ENCODE results near the gene EIF4H. TPM values are rescaled to one million over a fixed set of nuclear protein-coding genes. Genes with fewer than 3 reads are reported as not detected.

The EIF4H gene
- total and polyA plus RNA-seq, 2 donors (not counting 3 experiments of a cell fraction or from before 2014, with no cell fraction given) = 406 to 415 TPM

DNA sequence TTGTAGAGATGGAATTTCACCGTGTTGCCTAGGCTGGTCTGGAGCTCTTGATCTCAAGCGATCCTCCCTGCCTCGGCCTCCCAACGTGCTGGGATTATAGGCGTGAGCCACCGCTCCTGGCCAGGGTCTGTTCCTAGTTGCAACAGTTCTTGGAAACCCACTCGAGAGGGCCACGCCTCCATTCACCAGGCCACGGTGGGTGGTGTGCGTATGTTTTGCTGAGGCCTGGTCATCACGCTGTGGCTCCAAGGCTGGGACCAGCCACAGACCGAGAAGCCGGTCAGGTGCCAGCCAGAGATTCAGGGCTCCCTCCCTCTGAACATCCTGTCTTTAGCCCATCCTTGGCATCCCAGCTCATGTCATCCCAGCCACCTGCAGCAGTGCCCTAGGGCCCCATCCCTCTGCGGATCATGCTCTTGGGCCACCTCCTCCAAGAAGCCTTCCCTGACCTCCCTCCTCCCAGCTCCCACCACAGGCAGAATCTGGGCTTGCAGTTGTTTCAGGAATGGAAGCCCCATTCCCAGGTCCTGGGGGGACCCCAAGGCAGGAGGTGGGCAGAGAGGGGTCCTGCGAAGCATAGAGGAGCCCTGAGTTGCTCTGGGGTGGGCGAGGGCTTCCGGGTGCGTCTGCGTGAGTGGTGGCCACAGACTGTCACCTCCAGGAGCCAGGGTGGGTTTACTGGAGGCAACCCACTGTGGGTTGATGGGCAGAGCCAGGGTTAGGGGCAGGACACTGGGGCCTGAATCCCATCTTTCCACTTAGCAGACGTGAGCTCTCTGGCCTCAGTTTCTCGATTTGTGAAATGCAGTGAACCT, 40.9 kb downstream of the EIF4H start:
- no peaks in the 10 kb centered on the region for H3K9me1 ChIP-seq (replicated peaks; ENCODE audit: control insufficient read depth, extremely low read depth, insufficient read depth, low read length)
- H3K9ac ChIP-seq (replicated peaks; ENCODE audit: extremely low read depth, insufficient read depth, low read length) = no peak overlapping the region
- no peaks in the 10 kb centered on the region for H3K9me3 ChIP-seq (replicated peaks; ENCODE audit: control insufficient read depth, insufficient read depth, low read length)
- no peak overlapping the region for H3K4me2 ChIP-seq (ENCODE audit: insufficient read depth, low read length)
- no peaks in the 10 kb centered on the region for H4K20me1 ChIP-seq (replicated peaks; ENCODE audit: control insufficient read depth, extremely low read depth, insufficient read depth, low read length)
- TF ChIP-seq GATA2 (IDR thresholded peaks at IDR 0.05; ENCODE audit: insufficient read depth, insufficient read length, low read depth, low read length) (no peak), JUN (IDR thresholded peaks at IDR 0.05; ENCODE audit: borderline replicate concordance, insufficient read depth, insufficient read length, low read depth) (no peak), MAX (IDR thresholded peaks at IDR 0.05; ENCODE audit: insufficient read depth, insufficient read length) (no peak), EZH2 (IDR thresholded peaks at IDR 0.05; ENCODE audit: borderline replicate concordance, low read depth, low read length, severe bottlenecking) (no peak), FOS (IDR thresholded peaks at IDR 0.05; ENCODE audit: borderline replicate concordance, insufficient read depth, low read length) (no peak), POLR2A (IDR thresholded peaks at IDR 0.05; ENCODE audit: low read depth, low read length) (no peak), MYC (IDR thresholded peaks at IDR 0.05; ENCODE audit: low read depth, low read length) (no peak), POLR2AphosphoS5 (IDR thresholded peaks at IDR 0.05; ENCODE audit: insufficient read depth, low read depth, low read length) (no peak)
- TF ChIP-seq, protein P1, sequence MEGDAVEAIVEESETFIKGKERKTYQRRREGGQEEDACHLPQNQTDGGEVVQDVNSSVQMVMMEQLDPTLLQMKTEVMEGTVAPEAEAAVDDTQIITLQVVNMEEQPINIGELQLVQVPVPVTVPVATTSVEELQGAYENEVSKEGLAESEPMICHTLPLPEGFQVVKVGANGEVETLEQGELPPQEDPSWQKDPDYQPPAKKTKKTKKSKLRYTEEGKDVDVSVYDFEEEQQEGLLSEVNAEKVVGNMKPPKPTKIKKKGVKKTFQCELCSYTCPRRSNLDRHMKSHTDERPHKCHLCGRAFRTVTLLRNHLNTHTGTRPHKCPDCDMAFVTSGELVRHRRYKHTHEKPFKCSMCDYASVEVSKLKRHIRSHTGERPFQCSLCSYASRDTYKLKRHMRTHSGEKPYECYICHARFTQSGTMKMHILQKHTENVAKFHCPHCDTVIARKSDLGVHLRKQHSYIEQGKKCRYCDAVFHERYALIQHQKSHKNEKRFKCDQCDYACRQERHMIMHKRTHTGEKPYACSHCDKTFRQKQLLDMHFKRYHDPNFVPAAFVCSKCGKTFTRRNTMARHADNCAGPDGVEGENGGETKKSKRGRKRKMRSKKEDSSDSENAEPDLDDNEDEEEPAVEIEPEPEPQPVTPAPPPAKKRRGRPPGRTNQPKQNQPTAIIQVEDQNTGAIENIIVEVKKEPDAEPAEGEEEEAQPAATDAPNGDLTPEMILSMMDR (IDR thresholded peaks at IDR 0.05; ENCODE audit: extremely low read depth in 1 of 2, insufficient read depth in 1 of 2, low read depth in 1 of 2, low read length in 2 of 2) = no peak
- intact Hi-C loops (cut with micrococcal nuclease) = no loop called here
- no peaks in the 10 kb centered on the region for H3K79me2 ChIP-seq (ENCODE audit: control insufficient read depth, insufficient read depth, low read length)
- H3K4me1 ChIP-seq (ENCODE audit: control insufficient read depth, extremely low read depth, insufficient read depth, low read length) = no peaks in the 10 kb centered on the region
- no peaks in the 10 kb centered on the region for H3K27me3 ChIP-seq (ENCODE audit: control insufficient read depth in 2 of 2, insufficient read depth in 2 of 2, low read length in 2 of 2)
- CTCF ChIA-PET = interaction anchor here (1.0 to 2.7 kb wide), 3 partner anchors 9 to 12 kb away, joined by 3 to 17 read pairs (median 4); no protein-coding TSS in a partner anchor
- POLR2A ChIA-PET = no interaction called here
- DNase-seq (ENCODE audit: low read depth, low spot score) (no peak), FAIRE-seq (no peak)
- dilution Hi-C loops (cut with MboI; ENCODE audit: extremely low pct_ligation_motif_present, low sequenced_read_pairs) = no loop called here
- H3K36me3 ChIP-seq (ENCODE audit: control insufficient read depth in 2 of 2, extremely low read depth in 1 of 2, insufficient read depth in 2 of 2, low read length in 2 of 2) = no peaks in the 10 kb centered on the region
- no TSS peak for BruUV-seq (replicated peaks)
- no peak overlapping the region for H2AFZ ChIP-seq (ENCODE audit: low read depth, low read length)
- H3K4me3 ChIP-seq (replicated peaks in 1 of 3; ENCODE audit: insufficient read depth in 1 of 3, low read depth in 1 of 3, low read length in 3 of 3) = no peak overlapping the region
- no peak overlapping the region for H3K27ac ChIP-seq (ENCODE audit: insufficient read depth, low read depth, low read length)
